ENCODE results near the gene RFTN2.

The RFTN2 gene

DNA sequence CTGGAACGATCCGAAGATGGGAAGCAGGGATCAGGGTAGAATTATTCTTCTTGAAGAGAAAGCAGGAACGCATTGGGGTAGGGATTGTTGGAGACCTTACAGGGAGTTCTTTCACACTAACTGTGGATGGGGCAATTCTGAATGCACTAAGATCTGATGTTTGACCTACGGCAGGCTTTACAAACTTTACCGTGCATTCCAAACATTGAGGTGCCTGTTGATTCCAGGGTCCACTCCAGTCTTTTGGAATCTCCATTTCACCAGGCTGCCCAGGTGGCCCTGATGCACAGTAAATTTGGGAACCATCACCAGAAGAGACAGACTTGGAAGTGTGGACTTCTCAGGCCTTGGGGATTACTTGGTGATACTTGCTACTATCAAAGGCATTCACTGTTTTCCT is 76.9 kb downstream of the RFTN2 start:
- TF ChIP-seq, protein P1, sequence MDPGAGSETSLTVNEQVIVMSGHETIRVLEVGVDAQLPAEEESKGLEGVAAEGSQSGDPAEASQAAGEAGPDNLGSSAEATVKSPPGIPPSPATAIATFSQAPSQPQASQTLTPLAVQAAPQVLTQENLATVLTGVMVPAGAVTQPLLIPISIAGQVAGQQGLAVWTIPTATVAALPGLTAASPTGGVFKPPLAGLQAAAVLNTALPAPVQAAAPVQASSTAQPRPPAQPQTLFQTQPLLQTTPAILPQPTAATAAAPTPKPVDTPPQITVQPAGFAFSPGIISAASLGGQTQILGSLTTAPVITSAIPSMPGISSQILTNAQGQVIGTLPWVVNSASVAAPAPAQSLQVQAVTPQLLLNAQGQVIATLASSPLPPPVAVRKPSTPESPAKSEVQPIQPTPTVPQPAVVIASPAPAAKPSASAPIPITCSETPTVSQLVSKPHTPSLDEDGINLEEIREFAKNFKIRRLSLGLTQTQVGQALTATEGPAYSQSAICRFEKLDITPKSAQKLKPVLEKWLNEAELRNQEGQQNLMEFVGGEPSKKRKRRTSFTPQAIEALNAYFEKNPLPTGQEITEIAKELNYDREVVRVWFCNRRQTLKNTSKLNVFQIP (CRISPR knock-in tag; IDR thresholded peaks at IDR 0.05; ENCODE audit: borderline replicate concordance, low read depth): no peak
- no peak for TF ChIP-seq ZNF565 (CRISPR knock-in tag; conservative IDR thresholded peaks at IDR 0.05; ENCODE audit: low read depth)
- TF ChIP-seq TCF4 (CRISPR knock-in tag; IDR thresholded peaks at IDR 0.05; ENCODE audit: borderline replicate concordance): no peak
- TF ChIP-seq, protein P2, sequence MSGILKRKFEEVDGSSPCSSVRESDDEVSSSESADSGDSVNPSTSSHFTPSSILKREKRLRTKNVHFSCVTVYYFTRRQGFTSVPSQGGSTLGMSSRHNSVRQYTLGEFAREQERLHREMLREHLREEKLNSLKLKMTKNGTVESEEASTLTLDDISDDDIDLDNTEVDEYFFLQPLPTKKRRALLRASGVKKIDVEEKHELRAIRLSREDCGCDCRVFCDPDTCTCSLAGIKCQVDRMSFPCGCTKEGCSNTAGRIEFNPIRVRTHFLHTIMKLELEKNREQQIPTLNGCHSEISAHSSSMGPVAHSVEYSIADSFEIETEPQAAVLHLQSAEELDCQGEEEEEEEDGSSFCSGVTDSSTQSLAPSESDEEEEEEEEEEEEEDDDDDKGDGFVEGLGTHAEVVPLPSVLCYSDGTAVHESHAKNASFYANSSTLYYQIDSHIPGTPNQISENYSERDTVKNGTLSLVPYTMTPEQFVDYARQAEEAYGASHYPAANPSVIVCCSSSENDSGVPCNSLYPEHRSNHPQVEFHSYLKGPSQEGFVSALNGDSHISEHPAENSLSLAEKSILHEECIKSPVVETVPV (CRISPR knock-in tag; IDR thresholded peaks at IDR 0.05): no peak
- TF ChIP-seq ZC3H10 (CRISPR knock-in tag; IDR thresholded peaks at IDR 0.05): no peak
- TF ChIP-seq RARB (CRISPR knock-in tag; IDR thresholded peaks at IDR 0.05): no peak
- no peak for TF ChIP-seq ESRRG (CRISPR knock-in tag; IDR thresholded peaks at IDR 0.05)

DNA sequence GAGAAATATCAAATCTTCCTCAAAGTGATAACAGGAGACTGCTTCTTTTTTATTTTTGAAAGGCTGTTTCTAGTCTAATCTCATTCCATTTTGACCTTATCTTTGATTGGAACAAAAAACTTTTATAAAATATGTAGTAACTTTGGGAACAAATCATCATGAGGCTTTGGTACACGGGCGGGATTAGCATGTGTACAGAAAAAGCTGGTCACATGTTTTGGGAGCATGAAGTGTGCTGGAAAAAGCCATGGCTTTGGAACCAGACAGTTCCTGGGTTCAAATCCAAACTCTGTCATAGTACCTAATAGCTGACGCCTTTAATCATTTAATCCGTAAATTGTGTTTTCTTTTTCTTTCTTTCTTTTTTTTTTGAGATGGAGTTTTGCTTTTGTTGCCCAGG is 78.2 kb downstream of the RFTN2 start:
- TF ChIP-seq, protein P3, sequence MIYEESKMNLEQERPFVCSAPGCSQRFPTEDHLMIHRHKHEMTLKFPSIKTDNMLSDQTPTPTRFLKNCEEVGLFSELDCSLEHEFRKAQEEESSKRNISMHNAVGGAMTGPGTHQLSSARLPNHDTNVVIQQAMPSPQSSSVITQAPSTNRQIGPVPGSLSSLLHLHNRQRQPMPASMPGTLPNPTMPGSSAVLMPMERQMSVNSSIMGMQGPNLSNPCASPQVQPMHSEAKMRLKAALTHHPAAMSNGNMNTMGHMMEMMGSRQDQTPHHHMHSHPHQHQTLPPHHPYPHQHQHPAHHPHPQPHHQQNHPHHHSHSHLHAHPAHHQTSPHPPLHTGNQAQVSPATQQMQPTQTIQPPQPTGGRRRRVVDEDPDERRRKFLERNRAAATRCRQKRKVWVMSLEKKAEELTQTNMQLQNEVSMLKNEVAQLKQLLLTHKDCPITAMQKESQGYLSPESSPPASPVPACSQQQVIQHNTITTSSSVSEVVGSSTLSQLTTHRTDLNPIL (CRISPR knock-in tag; IDR thresholded peaks at IDR 0.05; ENCODE audit: low read depth): no peak
- TF ChIP-seq ZFP3 (CRISPR knock-in tag; IDR thresholded peaks at IDR 0.05) (no peak), CSDC2 (CRISPR knock-in tag; IDR thresholded peaks at IDR 0.05) (no peak), GLIS3 (CRISPR knock-in tag; IDR thresholded peaks at IDR 0.05) (no peak), ZNF70 (CRISPR knock-in tag; IDR thresholded peaks at IDR 0.05) (no peak), BACH2 (CRISPR knock-in tag; IDR thresholded peaks at IDR 0.05; ENCODE audit: borderline replicate concordance) (no peak), SNAI2 (CRISPR knock-in tag; IDR thresholded peaks at IDR 0.05) (no peak), TCF4 (CRISPR knock-in tag; IDR thresholded peaks at IDR 0.05; ENCODE audit: borderline replicate concordance) (no peak), ZNF8 (CRISPR knock-in tag; IDR thresholded peaks at IDR 0.05) (no peak), TOX (CRISPR knock-in tag; IDR thresholded peaks at IDR 0.05; ENCODE audit: borderline replicate concordance) (no peak), ZC3H10 (CRISPR knock-in tag; IDR thresholded peaks at IDR 0.05) (no peak), ZNF565 (CRISPR knock-in tag; conservative IDR thresholded peaks at IDR 0.05; ENCODE audit: low read depth) (no peak), RARB (CRISPR knock-in tag; IDR thresholded peaks at IDR 0.05) (no peak), OSR1 (CRISPR knock-in tag; IDR thresholded peaks at IDR 0.05) (no peak), ESRRG (CRISPR knock-in tag; IDR thresholded peaks at IDR 0.05) (no peak), PPARA (CRISPR knock-in tag; IDR thresholded peaks at IDR 0.05; ENCODE audit: borderline replicate concordance) (no peak), ISL1 (CRISPR knock-in tag; IDR thresholded peaks at IDR 0.05) (no peak)
- TF ChIP-seq, protein P4, sequence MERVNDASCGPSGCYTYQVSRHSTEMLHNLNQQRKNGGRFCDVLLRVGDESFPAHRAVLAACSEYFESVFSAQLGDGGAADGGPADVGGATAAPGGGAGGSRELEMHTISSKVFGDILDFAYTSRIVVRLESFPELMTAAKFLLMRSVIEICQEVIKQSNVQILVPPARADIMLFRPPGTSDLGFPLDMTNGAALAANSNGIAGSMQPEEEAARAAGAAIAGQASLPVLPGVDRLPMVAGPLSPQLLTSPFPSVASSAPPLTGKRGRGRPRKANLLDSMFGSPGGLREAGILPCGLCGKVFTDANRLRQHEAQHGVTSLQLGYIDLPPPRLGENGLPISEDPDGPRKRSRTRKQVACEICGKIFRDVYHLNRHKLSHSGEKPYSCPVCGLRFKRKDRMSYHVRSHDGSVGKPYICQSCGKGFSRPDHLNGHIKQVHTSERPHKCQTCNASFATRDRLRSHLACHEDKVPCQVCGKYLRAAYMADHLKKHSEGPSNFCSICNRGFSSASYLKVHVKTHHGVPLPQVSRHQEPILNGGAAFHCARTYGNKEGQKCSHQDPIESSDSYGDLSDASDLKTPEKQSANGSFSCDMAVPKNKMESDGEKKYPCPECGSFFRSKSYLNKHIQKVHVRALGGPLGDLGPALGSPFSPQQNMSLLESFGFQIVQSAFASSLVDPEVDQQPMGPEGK (CRISPR knock-in tag; IDR thresholded peaks at IDR 0.05; ENCODE audit: borderline replicate concordance): no peak
- TF ChIP-seq, protein P2 (CRISPR knock-in tag; IDR thresholded peaks at IDR 0.05): no peak
- TF ChIP-seq, protein P1 (CRISPR knock-in tag; IDR thresholded peaks at IDR 0.05; ENCODE audit: borderline replicate concordance, low read depth): no peak
- no peak for ATAC-seq

More for the DNA sequence above, 76.9 kb downstream of the RFTN2 start:
- ATAC-seq: no peak

DNA sequence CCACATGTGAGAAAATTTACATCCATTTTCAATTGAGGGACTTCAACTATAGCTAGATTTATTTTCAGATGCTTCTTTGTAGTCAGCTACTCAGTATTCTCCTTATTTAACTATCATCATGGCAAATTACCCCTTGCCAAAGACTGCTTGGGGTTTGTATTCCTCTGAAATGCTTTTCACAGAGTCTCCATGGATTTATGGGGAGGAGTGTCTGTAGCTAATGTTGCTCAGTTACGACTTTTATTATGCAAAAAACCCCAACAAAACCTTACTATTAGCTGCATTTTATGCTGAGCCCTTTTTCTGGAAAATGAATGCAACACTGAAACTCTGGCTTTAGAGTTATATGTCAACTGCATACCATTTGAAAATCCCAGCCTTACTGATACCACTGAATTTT is 78.6 kb downstream of the RFTN2 start:
- ATAC-seq: no peak
- no peak for TF ChIP-seq SNAI2 (CRISPR knock-in tag; IDR thresholded peaks at IDR 0.05)
- TF ChIP-seq, protein P2 (CRISPR knock-in tag; IDR thresholded peaks at IDR 0.05): no peak
- TF ChIP-seq, protein P5, sequence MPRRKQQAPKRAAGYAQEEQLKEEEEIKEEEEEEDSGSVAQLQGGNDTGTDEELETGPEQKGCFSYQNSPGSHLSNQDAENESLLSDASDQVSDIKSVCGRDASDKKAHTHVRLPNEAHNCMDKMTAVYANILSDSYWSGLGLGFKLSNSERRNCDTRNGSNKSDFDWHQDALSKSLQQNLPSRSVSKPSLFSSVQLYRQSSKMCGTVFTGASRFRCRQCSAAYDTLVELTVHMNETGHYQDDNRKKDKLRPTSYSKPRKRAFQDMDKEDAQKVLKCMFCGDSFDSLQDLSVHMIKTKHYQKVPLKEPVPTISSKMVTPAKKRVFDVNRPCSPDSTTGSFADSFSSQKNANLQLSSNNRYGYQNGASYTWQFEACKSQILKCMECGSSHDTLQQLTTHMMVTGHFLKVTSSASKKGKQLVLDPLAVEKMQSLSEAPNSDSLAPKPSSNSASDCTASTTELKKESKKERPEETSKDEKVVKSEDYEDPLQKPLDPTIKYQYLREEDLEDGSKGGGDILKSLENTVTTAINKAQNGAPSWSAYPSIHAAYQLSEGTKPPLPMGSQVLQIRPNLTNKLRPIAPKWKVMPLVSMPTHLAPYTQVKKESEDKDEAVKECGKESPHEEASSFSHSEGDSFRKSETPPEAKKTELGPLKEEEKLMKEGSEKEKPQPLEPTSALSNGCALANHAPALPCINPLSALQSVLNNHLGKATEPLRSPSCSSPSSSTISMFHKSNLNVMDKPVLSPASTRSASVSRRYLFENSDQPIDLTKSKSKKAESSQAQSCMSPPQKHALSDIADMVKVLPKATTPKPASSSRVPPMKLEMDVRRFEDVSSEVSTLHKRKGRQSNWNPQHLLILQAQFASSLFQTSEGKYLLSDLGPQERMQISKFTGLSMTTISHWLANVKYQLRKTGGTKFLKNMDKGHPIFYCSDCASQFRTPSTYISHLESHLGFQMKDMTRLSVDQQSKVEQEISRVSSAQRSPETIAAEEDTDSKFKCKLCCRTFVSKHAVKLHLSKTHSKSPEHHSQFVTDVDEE (CRISPR knock-in tag; IDR thresholded peaks at IDR 0.05): no peak
- no peak for TF ChIP-seq TCF4 (CRISPR knock-in tag; IDR thresholded peaks at IDR 0.05; ENCODE audit: borderline replicate concordance)
- no peak for TF ChIP-seq PPARA (CRISPR knock-in tag; IDR thresholded peaks at IDR 0.05; ENCODE audit: borderline replicate concordance)
- TF ChIP-seq, protein P3 (CRISPR knock-in tag; IDR thresholded peaks at IDR 0.05; ENCODE audit: low read depth): no peak
- TF ChIP-seq ZFP30 (CRISPR knock-in tag; IDR thresholded peaks at IDR 0.05): no peak
- TF ChIP-seq CSDC2 (CRISPR knock-in tag; IDR thresholded peaks at IDR 0.05): no peak

Data from SK-N-SH treated with all-trans-retinoic acid at 6 μM for 48 hours (cell line).